Lower lobe of right lung (tissue), 2 donors: Measurements from ENCODE around the gene NES. TPM values are rescaled to one million over a fixed set of nuclear protein-coding genes. Genes with fewer than 3 reads are reported as not detected.
A peak's percentile ranks its signal among the peaks of the same experiment; 100 is the strongest.

ENCODE experiments used
- ATAC-seq, 2 donors: fragments of 200-7000 bp; cut with Tn5 transposase; one replicate each; pipeline ENCODE4 v1.9.1; 2020 to 2022; ENCODE audit warnings: mild to moderate bottlenecking in 2 of 2, moderate library complexity in 2 of 2
- DNase-seq: peaks from one replicate; pipeline ENCODE4 v3.0.0-alpha.2; 2020
- H3K27ac ChIP-seq: fragments of 200-600 bp; one replicate; pipeline ENCODE4 v1.8.0; 2022
- H3K27me3 ChIP-seq: fragments of 200-600 bp; one replicate; pipeline ENCODE4 v1.8.0; 2022; ENCODE audit warnings: low read depth
- H3K36me3 ChIP-seq: fragments of 200-600 bp; one replicate; pipeline ENCODE4 v1.8.0; 2022; ENCODE audit warnings: mild to moderate bottlenecking
- H3K4me1 ChIP-seq: fragments of 200-600 bp; one replicate; pipeline ENCODE4 v1.8.0; 2022
- H3K4me3 ChIP-seq: fragments of 200-600 bp; one replicate; pipeline ENCODE4 v1.8.0; 2022; ENCODE audit warnings: mild to moderate bottlenecking
- H3K9me3 ChIP-seq: fragments of 200-600 bp; one replicate; pipeline ENCODE4 v1.8.0; 2022
- intact Hi-C: fragments of 100-400 bp; cut with DNase I; formaldehyde crosslinking; loops from one replicate; pipeline ENCODE4 v1.11.0; 2022
- total RNA-seq: library from RNA; stranded (reverse); fragmentation: NEBNext Ultra II Directional; extraction: Animal tissue kit (Norgen Biotek cat#: 25700); gene quantifications from one replicate; pipeline ENCODE4 v1.2.1, GENCODE V29; 2021
- TF ChIP-seq, protein P1 (sequence below): fragments of 200-600 bp; IDR thresholded peaks from one replicate; pipeline ENCODE4 v1.8.0; 2022; ENCODE audit warnings: antibody characterized with exemption, mild to moderate bottlenecking
- donor health status: DM: no; HTN: yes; CAD: no; lungs with severe emphysema.

The NES gene
- total RNA-seq, 1 donor from 2014 or later: 39.8 TPM

DNA sequence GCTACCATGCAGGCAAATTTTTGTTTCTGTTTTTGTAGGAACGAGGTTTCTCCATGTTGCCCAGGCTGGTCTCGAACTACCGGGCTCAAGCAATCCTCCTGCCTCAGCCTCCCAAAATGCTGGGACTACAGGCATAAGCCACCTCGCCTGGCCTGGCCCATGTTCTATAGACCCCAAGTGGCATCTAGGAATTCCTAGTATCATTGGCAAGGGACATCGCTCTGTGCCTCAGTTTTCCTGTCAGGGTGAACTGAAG lies 14.5 kb downstream of the NES start:
- Histone ChIP-seq H3K36me3 (no peaks in the 10 kb centered on the region), H3K4me1 (peaks cover 92% of the 10 kb centered on the region), H3K9me3 (no peaks in the 10 kb centered on the region), H3K27me3 (no peaks in the 10 kb centered on the region), H3K27ac (peak overlapping the region; percentile 76), H3K4me3 (no peak overlapping the region)
- TF ChIP-seq, protein P1, sequence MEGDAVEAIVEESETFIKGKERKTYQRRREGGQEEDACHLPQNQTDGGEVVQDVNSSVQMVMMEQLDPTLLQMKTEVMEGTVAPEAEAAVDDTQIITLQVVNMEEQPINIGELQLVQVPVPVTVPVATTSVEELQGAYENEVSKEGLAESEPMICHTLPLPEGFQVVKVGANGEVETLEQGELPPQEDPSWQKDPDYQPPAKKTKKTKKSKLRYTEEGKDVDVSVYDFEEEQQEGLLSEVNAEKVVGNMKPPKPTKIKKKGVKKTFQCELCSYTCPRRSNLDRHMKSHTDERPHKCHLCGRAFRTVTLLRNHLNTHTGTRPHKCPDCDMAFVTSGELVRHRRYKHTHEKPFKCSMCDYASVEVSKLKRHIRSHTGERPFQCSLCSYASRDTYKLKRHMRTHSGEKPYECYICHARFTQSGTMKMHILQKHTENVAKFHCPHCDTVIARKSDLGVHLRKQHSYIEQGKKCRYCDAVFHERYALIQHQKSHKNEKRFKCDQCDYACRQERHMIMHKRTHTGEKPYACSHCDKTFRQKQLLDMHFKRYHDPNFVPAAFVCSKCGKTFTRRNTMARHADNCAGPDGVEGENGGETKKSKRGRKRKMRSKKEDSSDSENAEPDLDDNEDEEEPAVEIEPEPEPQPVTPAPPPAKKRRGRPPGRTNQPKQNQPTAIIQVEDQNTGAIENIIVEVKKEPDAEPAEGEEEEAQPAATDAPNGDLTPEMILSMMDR: no peak
- ATAC-seq: no peak
- intact Hi-C loops: no loop called here
- DNase-seq: no peak

DNA sequence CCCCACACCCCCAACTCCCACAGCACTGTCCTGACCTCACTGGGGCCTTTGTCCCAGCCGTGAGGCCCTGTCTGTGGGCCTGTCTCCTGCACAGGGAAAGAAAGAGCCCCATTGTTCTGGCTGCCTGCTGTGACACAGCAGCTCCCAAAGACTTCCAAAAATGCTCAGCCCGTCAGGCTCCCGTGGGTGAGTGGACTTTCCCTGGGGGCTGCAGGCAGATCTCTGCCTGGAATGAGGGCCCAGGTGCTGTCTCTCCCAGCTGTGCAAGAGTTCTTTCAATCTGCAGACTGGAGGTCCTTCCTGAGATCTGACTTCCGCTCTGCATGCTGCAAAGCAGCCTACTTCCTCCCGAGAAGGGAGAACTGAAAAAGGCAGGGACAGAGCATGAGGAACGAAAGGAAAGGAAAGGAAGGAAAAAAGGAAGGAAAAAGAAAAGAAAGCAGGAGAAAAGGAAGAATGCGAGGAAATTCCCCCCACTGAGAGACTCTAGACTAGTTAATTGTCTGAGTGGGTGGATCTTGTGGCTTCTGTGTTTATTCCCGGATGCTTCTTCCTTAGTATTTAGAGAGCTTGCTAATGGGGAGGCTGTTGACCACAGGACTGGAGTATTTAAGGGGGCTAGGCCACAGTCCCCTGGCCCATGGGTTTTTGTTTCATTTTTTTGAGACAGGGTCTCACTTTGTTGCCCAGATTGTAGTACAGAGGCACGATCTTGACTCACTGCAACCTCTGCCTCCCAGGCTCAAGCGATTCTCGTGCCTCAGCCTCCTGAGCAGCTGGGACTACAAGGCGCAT lies 15.0 kb downstream of the NES start:
- peaks cover 92% of the 10 kb centered on the region for H3K4me1 ChIP-seq
- intact Hi-C loops: no loop called here
- H3K4me3 ChIP-seq: no peak overlapping the region
- no peaks in the 10 kb centered on the region for H3K9me3 ChIP-seq
- peaks cover under 1% of the 10 kb centered on the region for H3K27me3 ChIP-seq
- TF ChIP-seq, protein P1: no peak
- peak overlapping the region; percentile 76 for H3K27ac ChIP-seq
- no peak for ATAC-seq
- no peaks in the 10 kb centered on the region for H3K36me3 ChIP-seq
- DNase-seq: no peak

DNA sequence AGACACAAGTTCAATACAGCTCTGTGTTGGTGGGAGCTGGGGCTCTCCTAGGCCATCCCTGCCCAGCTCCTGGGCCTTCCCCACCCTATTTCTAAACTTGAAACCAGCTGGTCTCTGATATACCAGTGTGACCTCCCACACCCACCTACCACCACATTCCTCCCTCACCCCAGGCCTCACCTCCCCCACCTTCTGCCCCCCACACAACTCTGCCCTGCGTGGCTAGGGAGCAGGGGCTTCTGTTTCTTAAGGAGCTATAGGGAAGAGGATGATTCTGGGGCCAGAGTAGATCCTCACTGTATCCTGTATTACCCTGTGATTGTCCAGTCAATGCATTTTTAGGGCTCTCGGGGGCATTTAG lies 16.5 kb downstream of the NES start:
- Histone ChIP-seq H3K36me3 (no peaks in the 10 kb centered on the region), H3K27me3 (peaks cover 15% of the 10 kb centered on the region), H3K27ac (peak overlapping the region; percentile 76), H3K4me3 (peak overlapping the region; percentile 23), H3K9me3 (no peaks in the 10 kb centered on the region), H3K4me1 (peaks cover 86% of the 10 kb centered on the region)
- ATAC-seq (no peak), DNase-seq (no peak)
- intact Hi-C loops: no loop called here
- TF ChIP-seq, protein P1: no peak

DNA sequence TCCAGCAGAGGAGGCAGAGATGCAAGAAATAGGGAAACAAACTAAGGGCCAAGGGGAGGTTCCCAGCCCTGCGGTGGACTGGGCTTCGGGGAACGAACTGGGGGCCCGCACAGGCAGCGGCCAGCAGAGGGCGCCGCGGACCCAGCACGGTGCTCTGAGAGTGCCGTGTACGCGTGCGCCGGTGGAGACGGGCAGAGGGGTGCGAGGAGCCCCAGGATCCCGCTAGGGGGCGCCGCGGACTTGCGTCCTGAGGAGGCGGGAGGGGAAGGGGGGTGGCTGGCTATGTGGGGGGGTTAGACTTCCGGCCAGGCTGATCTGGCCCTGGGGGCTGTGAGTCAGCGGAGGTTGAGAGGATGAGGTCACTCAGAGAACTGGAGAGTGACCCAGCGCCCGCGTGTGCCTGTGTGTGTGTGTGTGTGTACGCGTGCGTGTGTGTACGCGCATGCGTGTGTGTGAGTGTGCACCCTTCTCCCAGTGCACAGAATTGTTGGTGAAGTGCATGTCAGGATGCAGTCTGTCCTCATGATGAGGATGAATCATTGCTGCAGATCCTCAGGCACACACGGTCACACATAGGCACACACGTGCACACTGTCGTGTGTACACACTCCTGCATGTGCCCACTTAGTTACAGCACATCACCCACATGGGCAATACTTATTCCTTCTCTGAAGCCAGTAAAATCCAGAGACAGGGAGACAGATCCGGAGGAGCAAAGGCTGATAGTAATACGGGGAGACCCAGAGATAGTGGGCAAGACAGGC lies 17.0 kb downstream of the NES start:
- Histone ChIP-seq H3K27ac (peak overlapping the region; percentile 76), H3K36me3 (no peaks in the 10 kb centered on the region), H3K9me3 (no peaks in the 10 kb centered on the region), H3K27me3 (peaks cover 19% of the 10 kb centered on the region), H3K4me3 (peak overlapping the region; percentile 23), H3K4me1 (peaks cover 81% of the 10 kb centered on the region)
- peak; percentile 90 to 95 for ATAC-seq
- peak; percentile 95 for DNase-seq
- intact Hi-C loops: no loop called here
- TF ChIP-seq, protein P1: peak; percentile 98

DNA sequence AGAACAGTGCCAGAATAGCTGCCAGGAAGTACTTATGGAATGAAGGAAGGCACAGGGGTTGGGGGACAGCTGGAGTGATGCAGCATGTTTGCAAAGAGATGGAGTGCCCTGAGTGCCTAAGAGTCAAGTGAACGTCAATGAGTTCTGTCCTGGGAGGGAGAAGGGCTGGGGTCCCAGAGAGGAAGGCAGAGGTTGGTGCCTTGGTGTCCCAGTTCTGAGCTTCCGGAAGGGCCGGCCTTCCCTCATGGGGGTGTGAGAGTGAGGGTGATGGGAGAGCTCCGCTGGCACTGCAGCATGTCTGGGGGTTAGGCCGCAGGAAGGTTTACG lies 17.6 kb downstream of the NES start:
- peaks cover 19% of the 10 kb centered on the region for H3K27me3 ChIP-seq
- TF ChIP-seq, protein P1: no peak
- DNase-seq (no peak), ATAC-seq (no peak)
- H3K27ac ChIP-seq: peak overlapping the region; percentile 48
- intact Hi-C loops: no loop called here
- H3K4me3 ChIP-seq: peak overlapping the region; percentile 23
- no peaks in the 10 kb centered on the region for H3K9me3 ChIP-seq
- peaks cover 75% of the 10 kb centered on the region for H3K4me1 ChIP-seq
- H3K36me3 ChIP-seq: no peaks in the 10 kb centered on the region
